Measurements from ENCODE around the gene ZNF814.
"Not testable (repeated sequence)": the region's sequence is repeated elsewhere in the genome, so short reads cannot be mapped to it uniquely, and the experiment has no call there.

ZNF814 gene

GRCh38 chr19:57854117-57854516 is 34.7 kb downstream of the ZNF814 start:
- FAIRE-seq = not testable (repeated sequence)

GRCh38 chr19:57851812-57852603 is 36.8 kb downstream of the ZNF814 start:
- FAIRE-seq = not testable (repeated sequence)

GRCh38 chr19:57850553-57851017 is 38.3 kb downstream of the ZNF814 start:
- no peak for FAIRE-seq

DNA sequence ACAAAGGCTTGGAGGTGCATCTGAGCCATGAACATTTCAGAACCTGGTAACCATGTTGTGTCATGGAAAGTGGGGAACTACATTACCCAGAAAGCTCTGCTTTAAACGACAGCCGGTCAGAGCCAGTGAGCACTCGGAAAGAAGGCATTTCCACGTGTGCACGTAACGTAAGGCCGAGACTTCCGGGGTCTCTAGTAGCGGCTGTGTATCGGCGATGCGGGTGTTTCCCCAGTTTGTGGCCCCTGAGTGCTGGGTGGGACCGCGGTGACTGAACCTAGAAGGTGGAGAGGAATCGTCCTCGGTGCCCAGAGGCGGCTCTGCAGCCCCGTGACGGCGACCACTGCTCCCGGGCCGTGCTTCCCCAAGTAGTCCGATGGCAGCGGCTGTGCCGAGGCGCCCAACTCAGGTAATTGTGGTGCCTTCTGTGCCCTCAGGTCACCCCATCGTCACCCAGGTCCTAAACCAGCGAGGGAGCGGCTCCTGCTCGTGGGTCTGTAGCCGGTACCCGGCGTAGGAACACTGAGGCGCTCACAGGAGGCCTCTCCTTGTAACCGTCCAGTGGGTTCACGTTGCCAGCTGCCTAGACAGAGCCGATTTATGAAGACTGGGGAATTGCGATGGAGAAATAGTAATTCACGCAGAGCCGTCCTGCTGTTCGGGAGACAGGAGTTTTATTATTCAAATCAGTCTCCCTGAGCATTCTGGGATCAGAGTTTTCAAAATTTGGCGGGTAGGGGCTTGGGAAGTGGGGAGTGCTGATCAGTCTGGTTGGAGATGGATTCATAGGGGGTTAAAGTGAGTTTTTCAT is 39.0 kb downstream of the ZNF814 start, which contains the start of gene ZNF587:
Gene ZNF587 (plus strand): TSS at position 194 of the 808 bp plus-strand sequence. CDS start 180 bp downstream, at position 374.
- FAIRE-seq = not testable (repeated sequence)

DNA sequence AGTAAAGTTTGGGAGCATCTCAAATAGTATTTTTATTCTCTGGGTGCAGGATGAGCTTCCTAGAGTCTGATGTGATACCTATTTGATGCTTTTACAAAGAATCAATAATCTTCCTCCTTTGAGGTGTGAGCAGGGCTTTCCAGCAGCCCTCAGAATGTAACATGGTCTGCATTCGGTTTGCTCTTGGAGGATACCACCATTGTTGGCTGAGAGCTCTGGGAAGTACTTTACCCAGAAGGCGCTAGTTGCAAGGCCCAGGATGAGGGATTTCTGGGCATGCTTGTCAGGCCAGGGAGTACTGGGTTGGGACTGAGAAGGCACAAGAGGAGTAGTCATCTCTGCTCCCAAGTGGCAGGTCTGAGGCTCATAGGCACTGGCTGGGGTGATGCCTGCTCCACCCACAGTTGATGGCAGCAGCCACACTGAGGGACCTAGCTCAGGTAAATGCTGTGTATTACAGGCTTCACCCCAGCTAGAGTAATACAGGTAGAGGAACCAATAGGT is 39.6 kb downstream of the ZNF814 start:
- FAIRE-seq = not testable (repeated sequence)

- not testable (repeated sequence) for FAIRE-seq
These were observed 41.7 kb downstream of the ZNF814 start for GRCh38 chr19:57847164-57847563.

DNA sequence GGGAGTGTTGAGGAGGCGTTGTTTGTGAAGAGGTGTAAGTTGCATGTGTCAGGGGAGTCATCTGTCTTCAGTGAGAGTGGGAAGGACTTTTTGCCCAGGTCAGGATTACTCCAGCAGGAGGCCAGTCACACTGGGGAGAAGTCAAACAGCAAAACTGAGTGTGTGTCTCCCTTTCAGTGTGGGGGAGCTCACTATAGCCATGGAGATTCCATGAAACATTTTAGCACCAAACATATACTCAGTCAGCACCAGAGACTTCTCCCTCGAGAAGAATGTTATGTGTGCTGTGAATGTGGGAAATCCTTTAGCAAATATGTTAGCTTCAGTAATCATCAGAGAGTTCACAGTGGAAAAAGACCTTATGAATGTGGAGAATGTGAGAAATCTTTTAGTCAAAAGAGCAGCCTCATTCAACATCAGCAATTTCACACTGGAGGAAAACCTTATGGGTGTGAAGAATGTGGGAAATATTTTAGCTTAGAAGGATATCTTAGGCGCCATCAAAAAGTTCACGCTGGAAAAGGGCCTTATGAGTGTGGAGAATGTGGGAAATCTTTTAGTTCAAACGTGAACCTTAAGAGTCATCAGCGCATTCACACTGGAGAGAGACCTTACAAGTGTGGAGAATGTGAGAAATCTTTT is 47.6 kb downstream of the ZNF814 start:
- FAIRE-seq = no peak

DNA sequence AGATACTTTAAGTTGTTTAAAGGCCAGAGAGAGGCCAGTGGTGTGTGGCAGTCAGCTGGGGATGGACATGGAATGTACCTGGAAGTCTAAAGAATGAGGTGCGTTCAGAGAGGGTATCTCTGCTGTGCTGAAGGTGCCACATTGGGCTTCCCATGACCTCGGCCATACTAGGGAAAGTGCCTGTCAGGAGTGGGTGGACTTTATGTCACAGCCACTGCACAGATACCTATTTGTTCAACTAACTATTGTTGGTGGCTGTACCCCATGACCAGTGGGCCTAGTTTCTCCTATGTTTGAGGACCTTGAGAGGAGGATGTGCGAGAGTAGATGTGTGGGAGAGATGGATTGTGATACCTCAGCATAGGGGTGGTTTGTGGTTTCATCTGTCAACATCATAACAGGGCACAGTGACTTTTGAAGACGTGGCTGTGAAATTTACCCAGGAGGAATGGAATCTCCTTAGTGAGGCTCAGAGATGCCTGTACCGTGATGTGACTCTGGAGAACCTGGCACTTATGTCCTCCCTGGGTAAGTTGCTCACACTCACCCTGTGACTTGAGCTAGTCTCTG is 50.1 kb downstream of the ZNF814 start:
- FAIRE-seq = not testable (repeated sequence)

DNA sequence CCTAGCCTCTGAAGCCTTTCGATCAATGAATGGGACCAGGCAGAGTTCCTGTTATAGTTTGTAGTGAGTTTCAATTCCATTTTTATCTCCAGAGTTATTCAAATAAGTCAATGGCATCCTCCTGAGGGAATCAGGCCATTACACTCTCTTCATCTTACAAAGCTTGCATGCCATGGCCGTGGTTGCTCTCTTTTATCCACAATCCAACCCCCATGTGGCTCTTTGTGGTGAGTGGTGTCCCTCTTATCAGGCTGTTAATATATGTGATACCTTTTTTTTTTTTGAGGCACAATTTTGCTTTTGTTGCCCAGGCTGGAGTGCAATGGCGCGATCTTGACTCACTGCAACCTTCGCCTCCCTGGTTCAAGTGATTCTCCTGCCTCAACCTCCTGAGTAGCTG is 51.8 kb downstream of the ZNF814 start:
- FAIRE-seq = not testable (repeated sequence)

DNA sequence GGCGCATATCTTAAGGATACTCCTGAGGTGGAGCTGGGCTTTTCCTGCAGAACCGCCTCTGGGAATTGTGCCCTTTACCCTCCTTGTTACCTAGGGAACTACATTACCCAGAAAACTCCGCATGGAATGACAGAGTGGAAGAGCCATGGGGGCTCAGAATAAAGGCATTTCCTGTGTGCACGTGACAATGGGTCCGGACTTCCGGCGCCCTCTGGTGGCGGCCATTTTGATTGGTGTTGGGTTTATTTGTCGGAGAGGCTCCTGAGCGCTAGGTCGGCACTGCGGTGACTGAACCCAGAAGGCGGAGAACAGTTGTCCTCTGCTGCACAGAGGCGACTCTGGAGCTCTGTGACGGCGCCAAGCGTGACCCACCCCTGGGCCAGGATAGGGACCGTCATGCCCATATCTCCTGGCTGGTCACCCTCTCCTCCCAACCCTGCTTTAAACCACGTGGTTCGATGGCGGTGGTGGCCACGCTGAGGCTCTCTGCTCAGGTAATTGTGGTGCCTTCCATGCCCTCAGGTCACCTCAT is 58.7 kb downstream of the ZNF814 start, which contains the start of gene ZNF587B:
Gene ZNF587B (plus strand): TSS at position 229 of the 532 bp plus-strand sequence. CDS start 230 bp downstream, at position 459.
- FAIRE-seq = no peak

- FAIRE-seq = no peak
These were observed 59.5 kb downstream of the ZNF814 start for GRCh38 chr19:57829316-57829715.

- no peak for FAIRE-seq
These were observed 63.3 kb downstream of the ZNF814 start for GRCh38 chr19:57825511-57825910.

- FAIRE-seq = not testable (repeated sequence)
These were observed 65.2 kb downstream of the ZNF814 start for GRCh38 chr19:57823608-57824007.

DNA sequence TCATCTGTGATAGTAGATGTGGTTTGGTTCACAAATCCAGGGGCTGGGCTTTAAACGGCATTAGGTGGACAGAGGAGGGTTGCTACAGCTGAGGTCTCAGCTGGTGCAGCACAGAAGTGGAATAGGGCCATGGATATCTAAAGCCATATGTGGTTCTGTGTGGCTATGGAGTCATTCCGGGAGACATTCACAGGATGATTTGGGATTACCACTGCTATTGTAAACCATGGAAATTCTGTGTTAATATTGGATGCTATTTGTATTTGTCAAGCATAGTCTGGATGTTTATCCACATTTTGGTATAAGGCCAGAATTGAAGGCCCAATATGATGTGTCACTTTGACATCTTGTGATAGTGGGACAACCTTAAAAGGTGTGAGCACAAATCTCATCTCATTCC is 65.7 kb downstream of the ZNF814 start:
- FAIRE-seq = not testable (repeated sequence)

- not testable (repeated sequence) for FAIRE-seq
These were observed 67.3 kb downstream of the ZNF814 start for GRCh38 chr19:57821501-57821900.

DNA sequence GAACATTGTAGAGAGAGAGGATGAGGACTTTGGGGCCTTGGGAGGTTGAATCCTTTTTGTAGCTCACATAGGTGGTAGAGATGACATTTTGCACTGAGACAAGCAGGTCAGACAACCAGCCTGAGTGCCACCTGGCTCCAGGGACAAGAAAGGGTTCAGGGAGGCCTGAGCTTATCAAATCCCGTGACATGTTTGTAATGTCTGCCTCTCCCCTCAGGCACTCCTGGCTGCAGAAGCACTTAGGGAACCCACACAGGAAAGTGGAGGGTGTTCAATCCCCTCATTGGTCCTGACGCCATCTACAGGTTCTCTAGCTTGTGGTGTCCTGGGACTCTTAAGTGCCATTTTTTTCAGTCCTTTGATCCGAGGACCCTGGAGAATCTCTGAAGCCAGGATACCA is 67.7 kb downstream of the ZNF814 start:
- FAIRE-seq = not testable (repeated sequence)

GRCh38 chr19:57820599-57820998 is 68.2 kb downstream of the ZNF814 start:
- no peak for FAIRE-seq

DNA sequence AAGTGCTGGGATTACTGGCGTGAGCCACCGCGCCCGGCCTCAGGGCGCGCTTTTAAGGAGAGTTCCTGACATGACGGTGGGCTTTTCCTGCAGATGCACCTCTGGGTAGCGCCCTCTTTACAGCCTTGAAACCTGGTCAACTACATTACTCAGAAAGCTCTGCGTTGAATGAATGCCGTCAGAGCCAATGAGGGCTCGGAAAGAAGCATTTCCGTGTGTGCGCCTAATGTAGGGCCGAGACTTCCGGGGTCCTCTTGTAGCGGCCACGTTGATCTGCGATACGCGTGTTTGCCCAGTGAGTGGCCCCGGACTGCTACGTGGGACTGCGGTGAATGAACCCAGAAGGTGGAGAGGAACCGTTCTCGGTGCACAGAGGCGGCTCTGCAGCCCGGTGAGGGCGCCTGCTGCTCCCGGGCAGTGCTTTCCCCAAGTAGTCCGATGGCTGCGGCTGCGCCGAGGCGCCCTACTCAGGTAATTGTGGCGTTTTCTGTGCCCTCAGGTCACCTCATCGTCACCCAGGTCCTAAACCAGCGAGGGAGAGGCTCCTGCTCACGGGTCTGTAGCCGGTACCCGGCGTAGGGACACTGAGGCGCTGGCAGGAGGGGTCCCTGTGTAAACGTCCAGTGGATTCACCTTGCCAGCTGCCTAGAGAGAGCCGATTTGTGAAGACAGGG is 69.2 kb downstream of the ZNF814 start:
- no peak for FAIRE-seq

- no peak for FAIRE-seq
These were observed 70.5 kb downstream of the ZNF814 start for GRCh38 chr19:57818378-57818777.

GRCh38 chr19:57817976-57818375 is 70.9 kb downstream of the ZNF814 start:
- no peak for FAIRE-seq

GRCh38 chr19:57816652-57817051 is 72.2 kb downstream of the ZNF814 start:
- no peak for FAIRE-seq

Data from endometrium (tissue), 2 donors.